Sigmoid colon (tissue), 4 donors: ENCODE measurements around the gene NDUFA8.

Experiments
- CTCF ChIP-seq, 4 experiments: fragments of 450-650 bp in 3 of 4; fragments of 200-600 bp in 1 of 4; IDR thresholded peaks; one replicate each; pipeline ENCODE4 v1.5.1; 2016 to 2019; ENCODE audit warnings: antibody characterized with exemption in 4 of 4, mild to moderate bottlenecking in 3 of 4, moderate library complexity in 2 of 4
- EP300 ChIP-seq, 4 donors: sonication (generic); formaldehyde crosslinking; IDR thresholded peaks; one replicate each; pipeline ENCODE4 v1.6.1; 2017; ENCODE audit warnings: antibody characterized with exemption in 4 of 4
- POLR2A ChIP-seq, 2 donors: fragments of 450-650 bp; IDR thresholded peaks; one replicate each; pipeline ENCODE4 v1.6.1; 2016; ENCODE audit warnings: antibody characterized with exemption in 2 of 2, mild to moderate bottlenecking in 2 of 2, moderate library complexity in 2 of 2
- POLR2AphosphoS5 ChIP-seq, 4 donors: sonication (generic); formaldehyde crosslinking; IDR thresholded peaks; one replicate each; pipeline ENCODE4 v1.6.1; 2017; ENCODE audit warnings: antibody characterized with exemption in 4 of 4

- TF ChIP-seq POLR2AphosphoS5 (IDR thresholded peaks at IDR 0.05) = no peak
- TF ChIP-seq POLR2A (IDR thresholded peaks at IDR 0.05) = no peak
- no peak for TF ChIP-seq CTCF (IDR thresholded peaks at IDR 0.05)
- TF ChIP-seq EP300 (IDR thresholded peaks at IDR 0.05) = no peak
Observed at GRCh38 chr9:122162415-122162814, 2.8 kb upstream of the NDUFA8 start.
